ENCODE results near the gene TCIRG1. TPM values are rescaled to one million over a fixed set of nuclear protein-coding genes. Genes with fewer than 3 reads are reported as not detected.

The TCIRG1 gene
- total RNA-seq, 2 donors from 2014 or later, result 354 to 380 TPM

DNA sequence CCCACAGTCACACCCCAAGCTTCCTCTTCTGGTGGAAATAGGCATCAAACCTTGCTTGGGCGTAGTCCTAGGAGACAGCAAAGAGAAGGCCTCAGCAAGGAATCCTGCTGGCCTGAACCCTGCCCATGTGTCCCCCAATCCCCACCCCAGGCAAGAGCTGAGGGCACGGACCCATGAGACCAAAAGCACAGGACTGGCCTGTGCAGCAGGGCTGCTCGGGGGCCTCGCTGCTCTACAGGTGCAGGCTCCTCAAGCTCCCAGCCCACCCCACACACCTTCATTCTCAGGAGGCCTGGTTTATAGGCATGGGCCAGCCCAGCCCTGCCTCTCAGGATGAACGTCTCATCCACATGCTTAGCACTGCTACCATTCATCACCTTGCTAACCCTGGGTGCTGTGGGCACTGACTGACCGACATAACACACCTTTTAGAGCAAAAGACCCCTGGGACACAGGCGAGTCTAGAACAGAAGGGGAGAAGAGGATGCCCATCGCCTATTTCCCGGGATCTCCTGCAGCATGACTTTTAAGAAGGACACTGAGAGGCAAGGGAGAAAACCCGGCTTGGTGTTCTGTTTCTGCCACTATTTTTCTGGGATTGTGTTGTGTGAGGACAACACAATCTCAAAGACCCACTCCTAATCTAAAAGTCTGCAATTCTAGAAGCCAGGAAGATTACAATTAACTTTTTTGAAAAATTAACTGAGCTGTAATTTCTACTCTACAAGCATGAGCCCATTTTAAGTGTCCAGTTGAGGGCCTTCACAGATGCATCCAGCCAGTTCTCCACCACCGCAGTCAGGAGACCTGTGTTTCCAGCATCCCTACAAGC is 15.4 kb downstream of the TCIRG1 start:
- no peaks in the 10 kb centered on the region for H3K36me3 Mint-ChIP-seq
- no peaks in the 10 kb centered on the region for H3K9me3 Mint-ChIP-seq
- H3K4me3 Mint-ChIP-seq, result no peak overlapping the region
- H3K27me3 Mint-ChIP-seq, result no peaks in the 10 kb centered on the region
- H3K27ac Mint-ChIP-seq, result peak overlapping the region in 1 of 2 donors; percentile 48
- ATAC-seq (peak in 1 of 2 donors; percentile 13), DNase-seq (ENCODE audit: low spot score) (no peak)
- H3K4me1 Mint-ChIP-seq (ENCODE audit: low read depth in 2 of 2), result peaks cover 0 to 4% of the 10 kb centered on the region in 2 donors

DNA sequence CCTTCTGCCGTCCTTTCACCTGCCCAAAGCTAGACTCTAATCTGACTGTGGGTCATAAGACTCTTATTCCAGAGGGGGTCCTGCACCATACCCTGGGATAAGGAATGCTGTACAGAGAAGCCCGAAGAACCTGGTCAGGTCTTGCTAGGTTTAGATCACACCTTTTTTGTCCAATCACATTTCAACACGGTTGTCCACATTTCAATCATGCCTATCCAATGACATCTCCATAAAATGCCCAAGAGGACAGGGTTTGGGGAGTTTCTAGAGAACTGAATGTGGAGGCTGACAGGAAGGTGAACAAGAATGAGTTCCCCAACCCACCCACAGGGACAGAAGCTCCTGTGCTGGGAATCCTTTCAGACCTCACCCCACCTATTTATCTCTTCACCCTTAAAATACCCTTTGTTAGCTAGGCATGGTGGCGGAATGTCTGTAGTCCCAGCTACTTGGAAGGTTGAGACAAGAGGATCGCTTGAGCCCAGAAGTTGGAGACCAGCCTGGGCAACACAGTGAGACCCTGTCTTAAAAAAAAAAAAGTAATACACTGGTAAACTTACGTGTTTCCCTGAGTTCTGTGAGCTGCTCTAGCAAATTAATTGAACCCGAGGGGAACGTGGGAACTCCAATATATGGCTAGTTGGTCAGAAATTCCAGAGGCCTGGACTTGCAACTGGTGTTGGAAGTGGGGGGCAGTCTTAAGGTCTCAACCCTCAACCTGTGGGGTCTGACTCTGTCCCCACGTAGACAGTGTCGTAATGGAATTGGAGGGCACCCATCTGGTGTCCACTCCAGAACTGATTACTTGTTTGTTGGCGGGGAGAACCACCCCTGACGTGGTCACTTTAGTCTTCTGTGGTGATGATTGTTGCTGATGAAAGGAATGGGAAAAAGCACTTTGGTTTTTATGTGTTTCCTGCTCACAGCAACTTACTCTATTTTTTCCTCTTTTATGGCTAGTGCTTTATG is 17.8 kb downstream of the TCIRG1 start:
- H3K27ac Mint-ChIP-seq, result peak overlapping the region in 1 of 2 donors; percentile 15
- no peaks in the 10 kb centered on the region for H3K27me3 Mint-ChIP-seq
- H3K4me1 Mint-ChIP-seq (ENCODE audit: low read depth in 2 of 2), result peaks cover 0 to 4% of the 10 kb centered on the region in 2 donors
- H3K36me3 Mint-ChIP-seq, result no peaks in the 10 kb centered on the region
- ATAC-seq (no peak), DNase-seq (ENCODE audit: low spot score) (no peak)
- no peaks in the 10 kb centered on the region for H3K9me3 Mint-ChIP-seq
- H3K4me3 Mint-ChIP-seq, result no peak overlapping the region

DNA sequence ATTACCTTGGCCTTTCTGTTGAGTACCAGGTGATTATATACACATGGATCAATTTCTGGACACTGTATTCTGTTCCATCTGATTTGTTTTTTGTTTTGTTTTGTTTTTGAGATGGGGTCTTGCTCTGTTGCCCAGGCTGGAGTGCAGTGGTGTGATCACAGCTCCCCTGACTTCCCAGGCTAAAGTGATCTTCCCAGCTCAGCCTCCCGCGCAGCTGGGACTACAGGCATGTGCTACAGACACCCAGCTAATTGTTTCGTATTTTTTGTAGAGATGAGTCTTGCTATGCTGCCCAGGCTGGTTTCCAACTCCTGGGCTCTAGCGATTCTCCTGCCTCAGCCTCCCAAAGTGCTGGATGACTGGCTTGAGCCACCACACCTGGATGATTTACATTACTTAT is 19.0 kb downstream of the TCIRG1 start:
- Mint-ChIP-seq H3K4me3 (no peak overlapping the region), H3K27me3 (no peaks in the 10 kb centered on the region), H3K27ac (peak overlapping the region in 1 of 2 donors; percentile 15), H3K36me3 (no peaks in the 10 kb centered on the region), H3K4me1 (ENCODE audit: low read depth in 2 of 2) (peaks cover 0 to 4% of the 10 kb centered on the region in 2 donors), H3K9me3 (no peaks in the 10 kb centered on the region)
- no peak for ATAC-seq
- DNase-seq (ENCODE audit: low spot score), result no peak

DNA sequence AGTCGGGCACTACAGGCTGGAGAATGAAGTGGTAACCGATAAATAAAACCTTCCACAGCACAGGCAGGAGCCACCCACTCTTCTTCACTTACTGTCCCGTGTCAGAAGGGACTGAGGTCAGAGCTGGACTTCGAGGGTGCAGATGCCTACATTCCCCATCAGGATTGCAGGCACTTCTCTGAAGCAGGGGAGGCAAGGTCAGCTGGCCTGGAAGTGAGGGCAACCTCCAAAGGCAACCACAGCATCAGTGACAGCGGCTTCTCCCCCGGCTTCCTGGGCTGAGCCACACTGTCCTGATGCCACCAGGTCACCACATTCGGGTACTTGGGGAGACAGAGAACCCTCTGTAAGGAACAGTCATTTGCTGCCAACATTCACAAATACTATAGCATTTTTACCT is 22.7 kb downstream of the TCIRG1 start:
- no peaks in the 10 kb centered on the region for H3K9me3 Mint-ChIP-seq
- DNase-seq (ENCODE audit: low spot score), result no peak
- H3K27me3 Mint-ChIP-seq, result no peaks in the 10 kb centered on the region
- ATAC-seq, result no peak
- H3K4me3 Mint-ChIP-seq, result no peak overlapping the region
- no peaks in the 10 kb centered on the region for H3K36me3 Mint-ChIP-seq
- H3K27ac Mint-ChIP-seq, result no peak overlapping the region
- H3K4me1 Mint-ChIP-seq (ENCODE audit: low read depth in 2 of 2), result no peaks in the 10 kb centered on the region

DNA sequence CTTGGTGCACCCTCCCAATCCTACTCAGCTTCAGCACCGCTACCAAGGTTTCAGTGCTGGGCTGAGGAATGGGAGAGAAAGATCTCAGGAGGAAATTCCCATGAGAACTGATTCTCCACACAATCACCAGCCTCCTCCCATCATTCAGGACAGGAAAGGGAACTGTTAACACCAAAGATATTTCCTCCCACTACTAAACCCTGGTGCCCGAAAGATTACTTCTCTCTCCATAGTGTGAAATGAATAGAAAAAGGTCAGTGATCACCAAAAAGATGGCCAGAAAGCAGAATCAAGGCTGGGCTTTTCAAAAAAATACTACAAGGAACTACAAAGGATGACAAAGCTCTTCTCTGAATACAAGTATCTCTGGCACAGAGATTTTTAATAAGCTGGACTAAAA is 26.1 kb downstream of the TCIRG1 start:
- Mint-ChIP-seq H3K9me3 (no peaks in the 10 kb centered on the region), H3K27ac (no peak overlapping the region), H3K27me3 (no peaks in the 10 kb centered on the region), H3K4me1 (ENCODE audit: low read depth in 2 of 2) (no peaks in the 10 kb centered on the region), H3K36me3 (peaks cover 3% of the 10 kb centered on the region), H3K4me3 (no peak overlapping the region)
- ATAC-seq (no peak), DNase-seq (ENCODE audit: low spot score) (no peak)

DNA sequence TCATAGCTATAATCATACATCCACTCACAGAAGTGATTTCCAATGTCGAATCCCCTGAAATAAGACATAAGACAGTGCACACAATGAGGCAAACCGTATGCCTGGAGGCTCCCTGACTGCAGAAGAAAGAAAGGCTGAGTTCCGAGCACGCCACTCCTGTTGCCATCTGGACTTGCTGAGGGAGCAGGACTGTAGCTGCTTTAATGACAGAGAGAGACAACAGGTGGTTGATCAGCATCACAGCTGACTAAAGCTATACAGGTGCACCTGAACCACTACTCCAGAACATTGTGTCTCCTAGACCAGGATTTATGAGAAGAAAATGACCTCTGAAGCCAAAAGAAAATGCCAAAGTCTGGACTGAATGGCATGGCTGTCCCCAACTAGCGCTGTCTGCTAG is 27.0 kb downstream of the TCIRG1 start:
- ATAC-seq (no peak), DNase-seq (ENCODE audit: low spot score) (no peak)
- H3K4me3 Mint-ChIP-seq, result no peak overlapping the region
- peaks cover 5% of the 10 kb centered on the region for H3K36me3 Mint-ChIP-seq
- H3K4me1 Mint-ChIP-seq (ENCODE audit: low read depth in 2 of 2), result no peaks in the 10 kb centered on the region
- no peaks in the 10 kb centered on the region for H3K9me3 Mint-ChIP-seq
- no peak overlapping the region for H3K27ac Mint-ChIP-seq
- H3K27me3 Mint-ChIP-seq, result no peaks in the 10 kb centered on the region

DNA sequence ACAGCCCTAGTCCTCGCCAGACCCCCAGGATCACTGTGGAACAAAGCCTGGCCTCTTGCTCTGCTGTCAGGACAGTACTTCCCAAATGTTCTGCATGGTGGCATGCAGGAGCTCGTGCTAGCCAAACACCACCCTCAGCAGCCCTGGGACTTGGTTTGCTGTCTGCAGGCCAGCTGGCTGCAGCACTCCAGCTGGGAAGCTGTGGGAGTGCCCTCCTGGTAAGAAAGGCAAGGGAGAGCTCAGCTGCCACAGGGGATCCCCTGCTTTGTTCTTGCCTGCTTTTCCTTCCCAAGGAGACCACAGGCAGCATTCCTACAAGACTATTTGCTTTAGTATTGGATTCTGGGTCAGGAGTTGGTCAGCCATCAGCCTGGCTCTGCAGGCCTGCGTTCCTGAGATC is 27.9 kb downstream of the TCIRG1 start:
- H3K27ac Mint-ChIP-seq, result no peak overlapping the region
- H3K9me3 Mint-ChIP-seq, result no peaks in the 10 kb centered on the region
- no peaks in the 10 kb centered on the region for H3K27me3 Mint-ChIP-seq
- H3K4me3 Mint-ChIP-seq, result no peak overlapping the region
- H3K4me1 Mint-ChIP-seq (ENCODE audit: low read depth in 2 of 2), result no peaks in the 10 kb centered on the region
- no peak for DNase-seq (ENCODE audit: low spot score)
- H3K36me3 Mint-ChIP-seq, result peaks cover 5% of the 10 kb centered on the region
- no peak for ATAC-seq

DNA sequence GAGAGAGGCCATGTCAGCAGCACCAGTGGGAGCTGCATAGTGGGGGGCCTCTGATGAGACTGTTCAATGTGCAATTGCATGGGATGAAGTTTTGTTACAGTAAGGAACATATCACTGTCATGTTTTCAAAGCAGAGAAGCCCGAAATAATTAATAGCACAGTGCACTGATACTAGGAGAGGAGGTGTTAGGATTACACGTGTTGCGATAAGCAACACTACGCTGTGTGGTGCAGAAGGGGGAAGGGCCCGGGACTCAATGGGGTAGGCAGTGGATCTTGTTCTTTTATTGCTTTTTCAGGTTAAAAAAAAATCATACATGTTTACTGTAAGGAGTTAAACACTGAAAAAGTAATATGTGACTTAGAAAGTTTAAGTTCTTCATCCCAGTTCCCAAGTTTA is 29.2 kb downstream of the TCIRG1 start:
- ATAC-seq, result no peak
- peaks cover 5% of the 10 kb centered on the region for H3K36me3 Mint-ChIP-seq
- no peak for DNase-seq (ENCODE audit: low spot score)

DNA sequence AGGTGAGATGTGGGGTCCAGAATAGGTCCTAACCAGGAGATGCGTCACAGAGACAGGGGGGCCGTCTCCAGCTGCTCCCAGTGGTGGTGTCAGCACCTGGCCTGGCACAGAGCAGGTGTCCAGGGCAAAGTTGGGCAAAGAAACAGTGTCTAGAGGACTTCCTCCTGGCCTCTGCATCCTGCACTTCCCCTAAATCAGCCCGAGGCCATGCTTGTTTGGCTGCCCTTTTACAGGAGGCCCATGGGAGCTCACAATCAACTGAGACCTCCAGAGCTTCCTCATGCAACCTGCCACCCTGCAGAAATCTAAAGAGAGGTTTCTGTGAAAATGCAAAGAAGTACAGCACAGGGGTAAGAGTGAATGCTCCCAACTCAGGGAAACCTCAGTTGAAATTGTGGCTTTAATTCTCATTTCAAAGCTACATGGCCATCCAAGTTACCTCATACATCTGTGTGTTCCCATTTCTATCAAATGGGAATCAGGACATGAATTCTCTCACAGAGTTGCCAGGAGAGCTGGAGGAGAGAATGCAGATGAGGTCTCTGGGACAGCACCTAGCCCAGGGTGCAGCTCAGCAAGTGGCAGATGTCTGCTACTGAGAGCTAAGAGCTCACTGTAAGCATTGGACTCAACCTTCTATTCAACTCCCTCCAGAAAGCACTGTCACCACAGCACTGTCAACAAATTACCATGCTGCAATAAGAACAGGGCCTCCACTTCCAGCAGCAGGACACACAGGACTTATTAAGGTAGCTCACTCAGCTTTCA is 32.6 kb downstream of the TCIRG1 start:
- DNase-seq (ENCODE audit: low spot score) (no peak), ATAC-seq (no peak)
- Mint-ChIP-seq H3K36me3 (peaks cover 5% of the 10 kb centered on the region), H3K27ac (no peak overlapping the region), H3K4me3 (no peak overlapping the region), H3K9me3 (no peaks in the 10 kb centered on the region), H3K4me1 (ENCODE audit: low read depth in 2 of 2) (no peaks in the 10 kb centered on the region), H3K27me3 (no peaks in the 10 kb centered on the region)

More for the DNA sequence above, 29.2 kb downstream of the TCIRG1 start:
- Mint-ChIP-seq H3K27me3 (no peaks in the 10 kb centered on the region), H3K27ac (no peak overlapping the region), H3K9me3 (no peaks in the 10 kb centered on the region), H3K4me3 (no peak overlapping the region), H3K4me1 (ENCODE audit: low read depth in 2 of 2) (no peaks in the 10 kb centered on the region)

DNA sequence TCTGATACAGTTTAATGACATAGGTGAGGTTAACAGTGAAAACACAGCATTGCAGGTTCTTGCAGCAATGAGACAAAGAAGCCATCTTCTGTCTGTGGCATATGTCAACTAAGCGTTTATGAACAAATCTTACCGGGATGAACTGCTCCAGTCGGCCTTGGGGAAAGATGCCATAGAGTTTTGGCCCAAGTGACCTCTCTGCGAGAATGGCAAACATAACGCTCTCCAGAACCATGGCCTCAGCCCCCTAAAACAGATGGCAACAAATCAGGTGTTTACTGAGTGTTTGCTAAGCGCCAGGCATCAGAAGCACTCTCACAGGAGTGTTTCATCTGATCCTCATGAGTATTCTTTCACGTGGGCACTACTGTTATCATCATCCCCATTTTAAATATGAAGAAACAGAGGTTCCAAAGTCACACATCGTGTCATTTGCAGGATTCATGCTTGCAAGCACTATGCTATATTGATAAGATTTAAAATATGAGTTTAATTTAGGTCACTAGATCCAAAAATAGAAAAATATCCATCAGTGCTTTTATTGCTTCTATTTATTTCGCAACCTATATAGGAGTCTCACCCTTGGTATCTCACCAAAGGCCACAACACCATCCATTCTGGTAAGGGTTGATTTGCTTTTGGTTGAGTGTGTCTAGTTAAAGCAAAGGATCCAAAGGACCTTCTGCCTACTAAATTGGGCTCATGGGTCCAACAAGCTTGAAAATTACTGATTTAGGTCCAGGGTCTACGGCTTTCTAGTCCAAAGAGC is 35.9 kb downstream of the TCIRG1 start:
- H3K9me3 Mint-ChIP-seq, result no peaks in the 10 kb centered on the region
- no peaks in the 10 kb centered on the region for H3K27me3 Mint-ChIP-seq
- ATAC-seq (no peak), DNase-seq (ENCODE audit: low spot score) (no peak)
- no peak overlapping the region for H3K27ac Mint-ChIP-seq
- H3K4me3 Mint-ChIP-seq, result no peak overlapping the region
- peaks cover 5 to 12% of the 10 kb centered on the region in 2 donors for H3K4me1 Mint-ChIP-seq (ENCODE audit: low read depth in 2 of 2)
- H3K36me3 Mint-ChIP-seq, result peaks cover 3% of the 10 kb centered on the region

DNA sequence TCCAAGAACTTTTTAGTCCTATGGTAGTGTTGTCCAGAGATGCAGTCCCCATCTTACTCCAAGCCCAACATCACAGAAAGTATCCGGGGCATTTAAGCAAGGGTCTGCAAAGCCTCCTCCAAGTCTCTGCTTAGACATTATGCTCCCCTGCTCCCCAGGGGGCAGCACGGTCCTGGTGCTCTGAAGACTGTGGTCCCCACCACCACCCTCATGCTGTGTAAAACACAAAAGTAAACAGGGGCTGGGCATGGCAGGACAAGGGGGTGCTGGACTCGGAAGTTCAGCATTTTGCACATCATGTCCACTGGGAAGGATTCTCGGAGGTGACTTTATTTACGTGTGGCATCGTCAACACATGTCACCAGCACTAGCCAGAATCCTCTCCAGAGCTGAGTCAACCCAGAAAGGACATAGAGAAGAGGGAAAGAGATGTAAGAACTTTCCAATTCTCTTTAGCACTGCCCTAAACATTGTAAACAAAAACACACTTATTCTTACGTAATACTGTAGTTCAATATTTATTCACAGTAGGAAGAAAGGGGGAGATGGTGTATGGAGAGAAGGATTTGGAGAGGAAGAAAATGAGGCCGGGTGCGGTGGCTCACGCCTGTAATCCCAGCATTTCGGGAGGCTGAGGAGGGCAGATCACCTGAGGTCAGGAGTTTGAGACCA is 37.7 kb downstream of the TCIRG1 start:
- DNase-seq (ENCODE audit: low spot score), result no peak
- no peaks in the 10 kb centered on the region for H3K9me3 Mint-ChIP-seq
- no peak for ATAC-seq
- no peak overlapping the region for H3K27ac Mint-ChIP-seq
- H3K27me3 Mint-ChIP-seq, result no peaks in the 10 kb centered on the region
- H3K4me3 Mint-ChIP-seq, result no peak overlapping the region
- peaks cover 8 to 12% of the 10 kb centered on the region in 2 donors for H3K4me1 Mint-ChIP-seq (ENCODE audit: low read depth in 2 of 2)
- H3K36me3 Mint-ChIP-seq, result no peaks in the 10 kb centered on the region

DNA sequence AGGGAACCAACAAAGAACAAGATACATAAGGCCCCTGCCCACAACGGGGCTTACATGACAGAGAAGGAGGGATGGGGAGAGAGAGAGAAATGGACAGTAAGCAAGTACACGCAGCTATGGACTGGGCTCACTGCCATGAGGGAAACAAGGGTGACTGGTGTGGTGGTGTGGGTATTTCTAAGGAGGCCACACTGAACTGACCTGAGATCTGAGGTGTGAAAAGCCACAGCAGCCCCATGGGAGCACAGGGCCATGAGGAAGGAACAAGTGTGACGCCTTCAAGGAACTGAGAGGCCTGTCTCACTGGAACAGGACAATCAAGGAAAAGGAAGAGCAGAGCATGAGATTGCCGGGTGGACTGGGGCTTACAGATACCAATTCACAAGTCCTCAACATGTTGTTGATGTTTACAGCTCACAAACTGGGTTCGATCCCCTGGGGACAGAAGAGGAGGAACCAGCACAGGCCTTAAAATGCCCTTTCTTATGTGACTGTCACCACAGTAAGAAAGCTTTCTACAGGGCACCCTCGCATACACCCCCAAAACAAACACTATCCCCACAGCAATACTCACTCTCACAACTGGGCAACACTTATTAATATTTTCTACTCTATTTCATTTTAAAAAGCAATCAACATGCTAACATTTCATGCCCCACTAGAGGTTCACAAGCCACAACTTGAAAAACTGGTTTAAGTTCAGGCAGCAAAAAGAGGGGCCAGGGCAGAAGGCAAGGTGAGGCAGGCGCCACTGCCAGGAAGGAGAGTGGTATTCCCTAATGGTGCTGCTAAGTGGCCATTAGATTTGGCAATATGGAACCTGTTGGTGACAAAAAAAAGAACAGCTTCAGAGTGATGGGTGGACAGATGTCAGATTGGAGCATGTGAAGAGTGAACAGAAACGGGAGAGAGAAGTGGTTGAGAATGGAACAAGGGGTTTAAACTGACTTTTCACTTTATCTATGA is 39.1 kb downstream of the TCIRG1 start:
- no peak overlapping the region for H3K4me3 Mint-ChIP-seq
- DNase-seq (ENCODE audit: low spot score) (no peak), ATAC-seq (peak in 1 of 2 donors; percentile 53)
- H3K27me3 Mint-ChIP-seq, result no peaks in the 10 kb centered on the region
- peaks cover 8 to 12% of the 10 kb centered on the region in 2 donors for H3K4me1 Mint-ChIP-seq (ENCODE audit: low read depth in 2 of 2)
- H3K36me3 Mint-ChIP-seq, result no peaks in the 10 kb centered on the region
- H3K27ac Mint-ChIP-seq, result no peak overlapping the region
- H3K9me3 Mint-ChIP-seq, result no peaks in the 10 kb centered on the region
